Measurements from ENCODE around the gene FOXC2. TPM values are rescaled to one million over a fixed set of nuclear protein-coding genes. Genes with fewer than 3 reads are reported as not detected.

Gene FOXC2
- polyA plus RNA-seq, 1 of the 3 experiments (the other 2 are of a cell fraction), result 1.3 TPM

DNA sequence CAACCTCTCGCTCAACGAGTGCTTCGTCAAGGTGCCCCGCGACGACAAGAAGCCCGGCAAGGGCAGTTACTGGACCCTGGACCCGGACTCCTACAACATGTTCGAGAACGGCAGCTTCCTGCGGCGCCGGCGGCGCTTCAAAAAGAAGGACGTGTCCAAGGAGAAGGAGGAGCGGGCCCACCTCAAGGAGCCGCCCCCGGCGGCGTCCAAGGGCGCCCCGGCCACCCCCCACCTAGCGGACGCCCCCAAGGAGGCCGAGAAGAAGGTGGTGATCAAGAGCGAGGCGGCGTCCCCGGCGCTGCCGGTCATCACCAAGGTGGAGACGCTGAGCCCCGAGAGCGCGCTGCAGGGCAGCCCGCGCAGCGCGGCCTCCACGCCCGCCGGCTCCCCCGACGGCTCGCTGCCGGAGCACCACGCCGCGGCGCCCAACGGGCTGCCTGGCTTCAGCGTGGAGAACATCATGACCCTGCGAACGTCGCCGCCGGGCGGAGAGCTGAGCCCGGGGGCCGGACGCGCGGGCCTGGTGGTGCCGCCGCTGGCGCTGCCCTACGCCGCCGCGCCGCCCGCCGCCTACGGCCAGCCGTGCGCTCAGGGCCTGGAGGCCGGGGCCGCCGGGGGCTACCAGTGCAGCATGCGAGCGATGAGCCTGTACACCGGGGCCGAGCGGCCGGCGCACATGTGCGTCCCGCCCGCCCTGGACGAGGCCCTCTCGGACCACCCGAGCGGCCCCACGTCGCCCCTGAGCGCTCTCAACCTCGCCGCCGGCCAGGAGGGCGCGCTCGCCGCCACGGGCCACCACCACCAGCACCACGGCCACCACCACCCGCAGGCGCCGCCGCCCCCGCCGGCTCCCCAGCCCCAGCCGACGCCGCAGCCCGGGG lies 1.3 kb downstream of the FOXC2 start:
- 24% methylated on average over 19 of the region's 116 CpGs for WGBS (ENCODE audit: low lambda C conversion rate)
- H3K4me1 ChIP-seq (ENCODE audit: control insufficient read depth in 1 of 2, insufficient read depth in 2 of 2, low read depth in 1 of 2, low read length in 1 of 2), result peaks cover 0 to 14% of the 10 kb centered on the region in 2 experiments; a peak in 2 of 4 replicates
- H3K9ac ChIP-seq, result peak overlapping the region; percentile 93
- no peak for DNase-seq
- H3F3A ChIP-seq (replicated peaks; ENCODE audit: insufficient read depth), result peaks cover 20% of the 10 kb centered on the region
- peaks cover 62% of the 10 kb centered on the region for H3K79me2 ChIP-seq (ENCODE audit: insufficient read depth)
- H3K27ac ChIP-seq (ENCODE audit: low read depth in 2 of 2, low read length in 1 of 2), result peak overlapping the region in 1 of 2 experiments; percentile 76; a peak in 2 of 4 replicates
- no peaks in the 10 kb centered on the region for H3K9me3 ChIP-seq
- peak overlapping the region; percentile 77 for H3K4me2 ChIP-seq
- TF ChIP-seq ELF1 (IDR thresholded peaks at IDR 0.05), result no peak
- TF ChIP-seq, protein P1, sequence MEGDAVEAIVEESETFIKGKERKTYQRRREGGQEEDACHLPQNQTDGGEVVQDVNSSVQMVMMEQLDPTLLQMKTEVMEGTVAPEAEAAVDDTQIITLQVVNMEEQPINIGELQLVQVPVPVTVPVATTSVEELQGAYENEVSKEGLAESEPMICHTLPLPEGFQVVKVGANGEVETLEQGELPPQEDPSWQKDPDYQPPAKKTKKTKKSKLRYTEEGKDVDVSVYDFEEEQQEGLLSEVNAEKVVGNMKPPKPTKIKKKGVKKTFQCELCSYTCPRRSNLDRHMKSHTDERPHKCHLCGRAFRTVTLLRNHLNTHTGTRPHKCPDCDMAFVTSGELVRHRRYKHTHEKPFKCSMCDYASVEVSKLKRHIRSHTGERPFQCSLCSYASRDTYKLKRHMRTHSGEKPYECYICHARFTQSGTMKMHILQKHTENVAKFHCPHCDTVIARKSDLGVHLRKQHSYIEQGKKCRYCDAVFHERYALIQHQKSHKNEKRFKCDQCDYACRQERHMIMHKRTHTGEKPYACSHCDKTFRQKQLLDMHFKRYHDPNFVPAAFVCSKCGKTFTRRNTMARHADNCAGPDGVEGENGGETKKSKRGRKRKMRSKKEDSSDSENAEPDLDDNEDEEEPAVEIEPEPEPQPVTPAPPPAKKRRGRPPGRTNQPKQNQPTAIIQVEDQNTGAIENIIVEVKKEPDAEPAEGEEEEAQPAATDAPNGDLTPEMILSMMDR (IDR thresholded peaks at IDR 0.05), result no peak
- TF ChIP-seq GABPA (IDR thresholded peaks at IDR 0.05; ENCODE audit: low read depth), result no peak
- TF ChIP-seq, protein P2, sequence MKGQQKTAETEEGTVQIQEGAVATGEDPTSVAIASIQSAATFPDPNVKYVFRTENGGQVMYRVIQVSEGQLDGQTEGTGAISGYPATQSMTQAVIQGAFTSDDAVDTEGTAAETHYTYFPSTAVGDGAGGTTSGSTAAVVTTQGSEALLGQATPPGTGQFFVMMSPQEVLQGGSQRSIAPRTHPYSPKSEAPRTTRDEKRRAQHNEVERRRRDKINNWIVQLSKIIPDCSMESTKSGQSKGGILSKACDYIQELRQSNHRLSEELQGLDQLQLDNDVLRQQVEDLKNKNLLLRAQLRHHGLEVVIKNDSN (IDR thresholded peaks at IDR 0.05; ENCODE audit: borderline replicate concordance, low read depth), result no peak
- TF ChIP-seq TEAD4 (IDR thresholded peaks at IDR 0.05; ENCODE audit: borderline replicate concordance, insufficient read depth), result no peak
- TF ChIP-seq YY1 (IDR thresholded peaks at IDR 0.05; ENCODE audit: low read depth), result no peak
- TF ChIP-seq FOSL2 (IDR thresholded peaks at IDR 0.05; ENCODE audit: borderline replicate concordance, low read depth), result no peak
- no peak for TF ChIP-seq NFIC (IDR thresholded peaks at IDR 0.05; ENCODE audit: borderline replicate concordance)
- peaks cover 18% of the 10 kb centered on the region; the same call in 1 of the 2 replicates for H3K27me3 ChIP-seq (ENCODE audit: insufficient read depth)
- H3K36me3 ChIP-seq (replicated peaks in 1 of 2; ENCODE audit: control insufficient read depth in 1 of 2, insufficient read depth in 2 of 2, low read length in 1 of 2), result peaks cover 0 to 21% of the 10 kb centered on the region in 2 experiments
- H4K20me1 ChIP-seq (ENCODE audit: insufficient read depth), result peaks cover 16% of the 10 kb centered on the region; the same call in 1 of the 2 replicates
- CTCF ChIA-PET, result interaction anchor here (0.6 kb wide), 1 partner anchor 28 kb away, joined by 3 read pairs; no protein-coding TSS in a partner anchor
- H3K4me3 ChIP-seq (ENCODE audit: low read depth in 2 of 2, low read length in 1 of 2), result peak overlapping the region; percentile 30 to 93; a peak in 3 of 4 replicates
- POLR2A ChIA-PET, result no interaction called here
- H3K9me2 ChIP-seq, result no peaks in the 10 kb centered on the region
- no peak overlapping the region for H2AFZ ChIP-seq (ENCODE audit: low read depth)

DNA sequence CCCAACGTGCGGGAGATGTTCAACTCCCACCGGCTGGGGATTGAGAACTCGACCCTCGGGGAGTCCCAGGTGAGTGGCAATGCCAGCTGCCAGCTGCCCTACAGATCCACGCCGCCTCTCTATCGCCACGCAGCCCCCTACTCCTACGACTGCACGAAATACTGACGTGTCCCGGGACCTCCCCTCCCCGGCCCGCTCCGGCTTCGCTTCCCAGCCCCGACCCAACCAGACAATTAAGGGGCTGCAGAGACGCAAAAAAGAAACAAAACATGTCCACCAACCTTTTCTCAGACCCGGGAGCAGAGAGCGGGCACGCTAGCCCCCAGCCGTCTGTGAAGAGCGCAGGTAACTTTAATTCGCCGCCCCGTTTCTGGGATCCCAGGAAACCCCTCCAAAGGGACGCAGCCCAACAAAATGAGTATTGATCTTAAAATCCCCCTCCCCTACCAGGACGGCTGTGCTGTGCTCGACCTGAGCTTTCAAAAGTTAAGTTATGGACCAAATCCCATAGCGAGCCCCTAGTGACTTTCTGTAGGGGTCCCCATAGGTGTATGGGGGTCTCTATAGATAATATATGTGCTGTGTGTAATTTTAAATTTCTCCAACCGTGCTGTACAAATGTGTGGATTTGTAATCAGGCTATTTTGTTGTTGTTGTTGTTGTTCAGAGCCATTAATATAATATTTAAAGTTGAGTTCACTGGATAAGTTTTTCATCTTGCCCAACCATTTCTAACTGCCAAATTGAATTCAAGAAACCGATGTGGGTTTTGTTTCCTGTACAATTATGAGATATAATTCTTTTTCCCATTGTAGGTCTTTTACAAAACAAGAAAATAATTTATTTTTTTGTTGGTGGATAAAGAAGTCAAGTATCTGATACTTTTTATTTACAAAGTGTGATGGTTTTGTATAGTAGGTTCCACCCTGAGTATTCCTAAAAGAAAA lies 2.3 kb downstream of the FOXC2 start:
- Histone ChIP-seq H3K9me3 (no peaks in the 10 kb centered on the region), H3K36me3 (replicated peaks in 1 of 2; ENCODE audit: control insufficient read depth in 1 of 2, insufficient read depth in 2 of 2, low read length in 1 of 2) (peaks cover 0 to 21% of the 10 kb centered on the region in 2 experiments), H3K79me2 (ENCODE audit: insufficient read depth) (peaks cover 72% of the 10 kb centered on the region), H3K9me2 (no peaks in the 10 kb centered on the region), H3K27ac (ENCODE audit: low read depth in 2 of 2, low read length in 1 of 2) (peak overlapping the region in 1 of 2 experiments; percentile 65; a peak in 2 of 4 replicates), H3K4me3 (ENCODE audit: low read depth in 2 of 2, low read length in 1 of 2) (peak overlapping the region; percentile 30 to 93; a peak in 3 of 4 replicates), H3K4me2 (peak overlapping the region; percentile 77), H3K27me3 (ENCODE audit: insufficient read depth) (peaks cover 15% of the 10 kb centered on the region; the same call in 1 of the 2 replicates), H3K9ac (peak overlapping the region; percentile 93), H4K20me1 (ENCODE audit: insufficient read depth) (peaks cover 16% of the 10 kb centered on the region; the same call in 1 of the 2 replicates), H2AFZ (ENCODE audit: low read depth) (no peak overlapping the region), H3K4me1 (ENCODE audit: control insufficient read depth in 1 of 2, insufficient read depth in 2 of 2, low read depth in 1 of 2, low read length in 1 of 2) (peaks cover 0 to 22% of the 10 kb centered on the region in 2 experiments; a peak in 2 of 4 replicates), H3F3A (replicated peaks; ENCODE audit: insufficient read depth) (peaks cover 19% of the 10 kb centered on the region)
- ChIA-PET POLR2A (no interaction called here), CTCF (no interaction called here)
- 30% methylated on average over 17 of the region's 33 CpGs for WGBS (ENCODE audit: low lambda C conversion rate)
- no peak for DNase-seq
- TF ChIP-seq POLR2AphosphoS5 (IDR thresholded peaks at IDR 0.05; ENCODE audit: low read depth, low read length) (no peak), JUND (IDR thresholded peaks at IDR 0.05) (no peak), NRF1 (IDR thresholded peaks at IDR 0.05; ENCODE audit: low read depth, low read length) (no peak), NFIC (IDR thresholded peaks at IDR 0.05; ENCODE audit: borderline replicate concordance) (no peak), RXRA (IDR thresholded peaks at IDR 0.05; ENCODE audit: borderline replicate concordance, low read depth) (no peak), GABPA (IDR thresholded peaks at IDR 0.05; ENCODE audit: low read depth) (no peak)
- TF ChIP-seq, protein P3, sequence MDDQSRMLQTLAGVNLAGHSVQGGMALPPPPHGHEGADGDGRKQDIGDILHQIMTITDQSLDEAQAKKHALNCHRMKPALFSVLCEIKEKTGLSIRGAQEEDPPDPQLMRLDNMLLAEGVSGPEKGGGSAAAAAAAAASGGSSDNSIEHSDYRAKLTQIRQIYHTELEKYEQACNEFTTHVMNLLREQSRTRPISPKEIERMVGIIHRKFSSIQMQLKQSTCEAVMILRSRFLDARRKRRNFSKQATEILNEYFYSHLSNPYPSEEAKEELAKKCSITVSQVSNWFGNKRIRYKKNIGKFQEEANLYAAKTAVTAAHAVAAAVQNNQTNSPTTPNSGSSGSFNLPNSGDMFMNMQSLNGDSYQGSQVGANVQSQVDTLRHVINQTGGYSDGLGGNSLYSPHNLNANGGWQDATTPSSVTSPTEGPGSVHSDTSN (IDR thresholded peaks at IDR 0.05), result no peak
- TF ChIP-seq, protein P1 (IDR thresholded peaks at IDR 0.05), result no peak

Measured in SK-N-SH (cell line).